ENCODE data around the gene CFLAR.

DNA sequence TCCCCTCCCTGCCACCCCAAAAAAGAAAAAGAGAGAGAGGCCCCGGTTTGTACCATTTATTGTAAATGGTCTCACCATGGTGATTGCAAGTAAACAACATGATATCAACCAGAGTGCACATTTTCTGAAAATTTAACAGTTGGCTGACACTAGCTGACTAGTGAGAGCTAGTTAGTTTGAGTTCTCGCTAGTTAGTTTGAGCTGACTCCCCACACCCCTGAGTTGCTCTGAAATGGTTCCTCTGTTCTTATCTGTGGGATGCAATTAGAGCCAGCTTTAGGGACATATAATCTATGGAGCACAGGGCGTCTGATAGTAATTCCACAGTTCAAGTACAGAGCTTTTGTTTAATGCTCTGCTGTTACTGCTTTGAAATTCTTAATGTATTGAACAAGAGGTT, 80.0 kb downstream of the CFLAR start:
- TF ChIP-seq POLR2A (IDR thresholded peaks at IDR 0.05), result no peak
- TF ChIP-seq, protein P1, sequence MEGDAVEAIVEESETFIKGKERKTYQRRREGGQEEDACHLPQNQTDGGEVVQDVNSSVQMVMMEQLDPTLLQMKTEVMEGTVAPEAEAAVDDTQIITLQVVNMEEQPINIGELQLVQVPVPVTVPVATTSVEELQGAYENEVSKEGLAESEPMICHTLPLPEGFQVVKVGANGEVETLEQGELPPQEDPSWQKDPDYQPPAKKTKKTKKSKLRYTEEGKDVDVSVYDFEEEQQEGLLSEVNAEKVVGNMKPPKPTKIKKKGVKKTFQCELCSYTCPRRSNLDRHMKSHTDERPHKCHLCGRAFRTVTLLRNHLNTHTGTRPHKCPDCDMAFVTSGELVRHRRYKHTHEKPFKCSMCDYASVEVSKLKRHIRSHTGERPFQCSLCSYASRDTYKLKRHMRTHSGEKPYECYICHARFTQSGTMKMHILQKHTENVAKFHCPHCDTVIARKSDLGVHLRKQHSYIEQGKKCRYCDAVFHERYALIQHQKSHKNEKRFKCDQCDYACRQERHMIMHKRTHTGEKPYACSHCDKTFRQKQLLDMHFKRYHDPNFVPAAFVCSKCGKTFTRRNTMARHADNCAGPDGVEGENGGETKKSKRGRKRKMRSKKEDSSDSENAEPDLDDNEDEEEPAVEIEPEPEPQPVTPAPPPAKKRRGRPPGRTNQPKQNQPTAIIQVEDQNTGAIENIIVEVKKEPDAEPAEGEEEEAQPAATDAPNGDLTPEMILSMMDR (IDR thresholded peaks at IDR 0.05), result no peak

Data from thyroid gland (tissue), 4 donors.